ENCODE results near the gene MRPL51.
"Not testable (repeated sequence)": the region's sequence is repeated elsewhere in the genome, so short reads cannot be mapped to it uniquely, and the experiment has no call there.

Gene MRPL51

DNA sequence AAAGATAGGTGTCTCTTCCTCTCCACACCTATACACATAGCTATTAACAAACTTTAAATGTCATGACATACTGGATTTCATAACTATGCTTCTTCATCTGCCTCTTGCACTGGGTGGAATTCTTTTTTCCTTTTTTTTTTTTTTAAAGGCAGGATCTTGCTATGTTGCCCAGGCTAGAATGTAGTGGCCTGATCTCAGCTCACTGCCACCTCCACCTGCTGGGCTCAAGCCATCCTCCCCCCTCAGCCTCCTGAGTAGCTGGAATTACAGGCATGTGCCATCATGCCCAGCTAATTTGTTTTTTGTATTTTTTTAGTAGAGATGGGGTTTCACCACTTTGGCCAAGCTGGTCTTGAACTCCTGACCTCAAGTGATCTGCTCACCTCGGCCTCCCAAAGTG is 4.8 kb downstream of the MRPL51 start:
- DNase-seq (ENCODE audit: low read depth in 3 of 3): no peak

DNA sequence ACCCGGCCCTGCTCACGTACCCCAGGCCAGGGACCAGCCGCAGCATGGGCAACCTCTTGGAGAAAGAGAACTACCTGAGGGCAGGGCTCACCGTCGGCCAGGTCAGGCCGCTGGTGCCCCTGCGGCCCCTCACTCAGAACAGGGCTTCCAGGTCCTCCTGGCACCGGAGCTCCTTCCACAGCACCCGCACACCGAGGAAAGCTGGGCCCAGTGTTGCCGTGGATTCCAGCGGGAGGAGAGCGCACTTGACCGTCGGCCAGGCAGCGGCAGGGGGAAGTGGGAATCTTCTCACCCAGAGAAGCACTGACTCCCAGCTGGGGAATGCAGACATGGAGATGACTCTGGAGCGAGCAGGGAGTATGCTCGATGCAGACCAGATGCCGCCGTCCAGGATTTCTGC is 14.6 kb downstream of the MRPL51 start:
- DNase-seq (ENCODE audit: low read depth in 3 of 3): no peak

DNA sequence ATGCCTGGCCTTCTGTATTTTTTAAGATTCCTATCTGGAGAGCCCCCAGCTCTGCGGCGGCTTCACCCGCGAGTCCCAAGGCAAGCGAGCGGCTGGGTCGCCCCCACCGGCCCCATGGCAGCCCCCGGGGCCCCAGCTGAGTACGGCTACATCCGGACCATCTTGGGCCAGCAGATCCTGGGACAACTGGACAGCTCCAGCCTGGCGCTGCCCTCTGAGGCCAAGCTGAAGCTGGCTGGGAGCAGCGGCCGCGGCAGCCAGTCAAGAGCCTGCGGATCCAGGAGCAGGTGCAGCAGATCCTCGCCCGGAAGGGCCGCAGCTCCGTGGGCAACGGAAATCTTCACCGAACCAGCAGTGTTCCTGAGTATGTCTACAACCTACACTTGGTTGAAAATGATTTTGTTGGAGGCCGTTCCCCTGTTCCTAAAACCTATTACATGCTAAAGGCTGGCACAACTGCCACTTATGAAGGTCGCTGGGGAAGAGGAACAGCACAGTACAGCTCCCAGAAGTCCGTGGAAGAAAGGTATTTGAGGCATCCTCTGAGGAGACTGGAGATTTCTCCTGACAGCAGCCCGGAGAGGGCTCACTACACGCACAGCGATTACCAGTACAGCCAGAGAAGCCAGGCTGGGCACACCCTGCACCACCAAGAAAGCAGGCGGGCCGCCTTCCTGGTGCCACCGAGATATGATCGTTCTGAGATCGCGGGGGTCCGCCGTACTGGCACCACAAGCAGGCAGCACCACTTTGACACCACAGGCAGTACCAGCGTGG is 15.3 kb downstream of the MRPL51 start:
- DNase-seq (ENCODE audit: low read depth in 3 of 3): not testable (repeated sequence)

GRCh38 chr12:6476489-6476888 is 16.6 kb downstream of the MRPL51 start:
- DNase-seq (ENCODE audit: low read depth in 3 of 3): no peak

- DNase-seq (ENCODE audit: low read depth in 3 of 3): not testable (repeated sequence)
These were observed 17.7 kb downstream of the MRPL51 start for GRCh38 chr12:6475233-6475975.

DNA sequence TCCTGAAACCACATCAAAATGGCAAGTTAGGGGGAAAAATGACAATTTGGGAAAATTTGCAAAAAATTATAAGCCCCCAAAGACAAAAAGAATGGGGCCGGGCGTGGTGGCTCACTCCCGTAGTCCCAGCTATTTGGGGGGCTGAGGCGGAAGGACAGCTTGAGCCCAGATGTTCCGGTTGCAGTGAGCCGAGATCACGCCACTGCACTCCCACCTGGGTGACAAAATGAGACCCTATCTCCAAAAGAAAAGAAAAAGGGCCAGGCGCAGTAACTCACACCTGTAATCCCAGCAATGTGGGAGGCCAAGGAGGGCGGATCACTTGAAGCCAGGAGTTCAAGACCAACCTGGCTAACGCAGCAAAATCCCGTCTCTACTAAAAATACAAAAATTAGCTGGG is 20.6 kb downstream of the MRPL51 start:
- DNase-seq (ENCODE audit: low read depth in 3 of 3): no peak

DNA sequence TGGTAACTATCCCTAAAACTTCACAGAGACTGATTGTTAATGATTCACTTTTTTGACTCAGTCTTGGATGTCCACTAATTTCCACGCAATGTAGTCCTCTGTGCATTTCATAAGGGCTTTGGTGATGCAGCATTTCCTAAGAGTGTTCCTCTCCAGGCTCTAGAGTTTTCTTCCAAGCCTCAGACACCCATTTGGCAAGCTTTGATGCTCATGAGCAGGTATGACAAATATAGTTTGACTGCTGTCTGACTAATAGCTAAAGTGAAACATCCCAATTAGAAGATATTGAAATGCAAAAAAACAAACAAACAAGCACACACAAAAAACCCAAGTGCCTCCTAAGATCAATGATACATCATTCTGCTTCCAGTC is 21.1 kb downstream of the MRPL51 start:
- DNase-seq (ENCODE audit: low read depth in 3 of 3): no peak

GRCh38 chr12:6470375-6471163 is 22.5 kb downstream of the MRPL51 start, which contains the start of gene VAMP1:
Gene VAMP1 (minus strand): TSS chr12:6470677. CDS start chr12:6470531, 146 bp downstream.
- peak; percentile 96 to 98 (median 96) for DNase-seq (ENCODE audit: low read depth in 3 of 3)

DNA sequence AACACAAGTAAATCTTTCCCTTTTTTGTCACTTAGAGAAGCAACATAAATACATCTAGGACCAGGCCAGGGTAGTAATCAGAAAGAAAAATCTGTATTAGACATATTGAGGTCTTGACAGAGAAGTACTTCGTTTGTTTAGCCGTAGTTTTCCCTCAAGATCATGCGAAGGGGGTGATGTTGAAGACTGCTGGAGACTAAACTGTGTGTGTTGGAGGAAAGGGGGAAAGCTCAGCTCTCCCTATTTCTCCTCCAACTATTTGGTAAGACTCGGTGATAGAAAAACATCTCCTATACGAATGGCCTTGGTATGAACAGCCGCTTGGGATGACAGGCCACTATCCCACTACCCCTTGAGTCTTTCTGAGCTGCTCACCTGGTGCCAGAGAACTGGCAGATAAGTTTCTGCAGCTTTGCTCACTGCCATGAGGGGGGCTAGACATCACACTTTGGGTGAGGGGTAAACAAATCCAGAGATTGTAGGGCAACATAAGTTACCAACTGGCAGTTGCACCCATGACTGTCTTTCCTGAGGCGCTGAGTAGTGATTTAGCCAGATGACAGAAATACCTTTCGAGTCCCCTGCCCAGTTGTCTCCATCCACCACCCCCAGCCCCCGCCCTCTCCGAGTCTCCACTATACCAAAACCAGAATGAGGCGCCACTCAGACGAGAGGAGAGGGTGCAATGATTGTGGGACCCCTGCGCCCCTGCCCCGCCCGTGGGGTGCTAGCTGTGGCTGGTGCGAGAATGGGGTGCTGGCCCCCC is 23.3 kb downstream of the MRPL51 start:
- no peak for DNase-seq (ENCODE audit: low read depth in 3 of 3)

DNA sequence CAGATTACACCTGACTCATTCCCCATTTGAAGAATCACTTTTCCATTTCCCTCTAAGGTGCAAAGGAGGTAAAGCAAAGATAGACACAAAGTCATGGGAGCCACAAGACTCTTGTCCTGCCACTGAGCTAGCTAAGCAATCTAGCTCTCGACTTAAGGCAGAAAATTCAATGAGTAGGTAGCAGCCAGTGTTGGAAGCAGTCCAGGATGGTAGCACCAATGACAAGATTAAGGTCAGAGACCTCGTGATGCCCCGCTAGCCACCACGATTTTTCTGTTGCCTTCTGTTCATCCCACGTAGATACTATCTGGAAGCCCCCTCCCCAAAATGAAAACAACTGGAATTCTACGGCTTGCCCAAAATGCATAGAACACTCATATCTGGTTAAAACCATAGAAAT is 24.0 kb downstream of the MRPL51 start:
- no peak for DNase-seq (ENCODE audit: low read depth in 3 of 3)

- no peak for DNase-seq (ENCODE audit: low read depth in 3 of 3)
These were observed 24.8 kb downstream of the MRPL51 start for GRCh38 chr12:6468283-6468575.

GRCh38 chr12:6467571-6468282 is 25.3 kb downstream of the MRPL51 start:
- not testable (repeated sequence) for DNase-seq (ENCODE audit: low read depth in 3 of 3)

DNA sequence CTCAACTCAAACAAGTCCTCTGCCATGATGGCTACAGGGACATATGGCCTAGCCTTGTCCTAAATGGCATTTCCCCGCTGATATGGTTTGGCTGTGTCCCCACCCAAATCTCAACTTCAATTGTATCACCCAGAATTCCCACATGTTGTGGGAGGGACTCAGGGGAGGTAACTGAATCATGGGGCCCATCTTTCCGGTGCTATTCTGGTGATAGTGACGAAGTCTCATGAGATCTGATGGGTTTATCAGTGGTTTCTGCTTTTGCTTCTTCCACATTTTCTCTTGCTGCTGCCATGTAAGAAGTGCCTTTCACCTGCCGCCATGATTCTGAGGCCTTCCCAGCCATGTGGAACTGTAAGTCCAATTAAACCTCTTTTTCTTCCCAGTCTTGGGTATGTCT is 26.3 kb downstream of the MRPL51 start:
- not testable (repeated sequence) for DNase-seq (ENCODE audit: low read depth in 3 of 3)

DNA sequence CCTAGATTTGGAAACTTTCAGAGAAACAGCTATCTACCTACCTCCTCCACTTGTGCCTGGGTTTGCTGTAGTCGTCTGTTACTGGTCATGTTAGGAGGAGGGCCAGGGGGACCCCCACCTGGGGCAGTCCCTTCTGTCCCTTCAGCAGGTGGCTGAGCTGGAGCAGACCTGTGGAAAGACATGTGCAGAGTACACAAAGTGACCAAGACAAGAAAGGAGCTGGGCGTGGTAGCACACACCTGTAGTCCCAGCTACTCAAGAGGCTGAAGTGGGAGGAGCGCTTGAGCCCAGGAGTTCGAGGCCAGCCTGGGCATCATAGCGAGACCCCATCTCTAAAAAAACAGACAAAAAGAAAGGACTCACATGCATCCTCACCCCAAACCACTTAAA is 26.9 kb downstream of the MRPL51 start:
- no peak for DNase-seq (ENCODE audit: low read depth in 3 of 3)

GRCh38 chr12:6465467-6466183 is 27.4 kb downstream of the MRPL51 start:
- DNase-seq (ENCODE audit: low read depth in 3 of 3): no peak

GRCh38 chr12:6464531-6464930 is 28.5 kb downstream of the MRPL51 start:
- DNase-seq (ENCODE audit: low read depth in 3 of 3): no peak

GRCh38 chr12:6463858-6464257 is 29.2 kb downstream of the MRPL51 start:
- DNase-seq (ENCODE audit: low read depth in 3 of 3): no peak

GRCh38 chr12:6463216-6463615 is 29.8 kb downstream of the MRPL51 start:
- DNase-seq (ENCODE audit: low read depth in 3 of 3): no peak

GRCh38 chr12:6462234-6462995 is 30.6 kb downstream of the MRPL51 start:
- no peak for DNase-seq (ENCODE audit: low read depth in 3 of 3)

Measured in stimulated activated CD4-positive, alpha-beta T cell treated with anti-CD3 and anti-CD28 coated beads, TNF-alpha, amount 100 ng/mL, for 24 hours (primary cell).